WTC11 (cell line): Measurements from ENCODE around the gene DMXL2. TPM values are rescaled to one million over a fixed set of nuclear protein-coding genes. Genes with fewer than 3 reads are reported as not detected.

Experiments
- ATAC-seq: fragments of 200-7000 bp; cut with Tn5 transposase; 2 replicates; pipeline ENCODE4 v1.10.0; 2021; ENCODE audit warnings: mild to moderate bottlenecking, moderate library complexity
- CTCF ChIA-PET: fragments of 300-600 bp; sonication (Branson Sonifier 250); formaldehyde crosslinking; loops from one replicate; lab custom pipeline; 2021; ENCODE audit warnings: antibody characterized with exemption; lab: Charles Lee
- POLR2A ChIA-PET: fragments of 350-600 bp; sonication (Branson Sonifier 250); formaldehyde crosslinking; loops from one replicate; lab custom pipeline; 2021; ENCODE audit warnings: antibody characterized with exemption; lab: Charles Lee
- DNase-seq: peaks from one replicate; pipeline ENCODE4 v3.0.0; 2021; ENCODE audit warnings: low spot score
- H3K27ac Mint-ChIP-seq: 2 replicates; pipeline ENCODE4 v1.8.0; 2021; ENCODE audit warnings: mixed read lengths
- H3K27me3 Mint-ChIP-seq: 2 replicates; pipeline ENCODE4 v1.8.0; 2021; ENCODE audit warnings: low read depth, mild to moderate bottlenecking, moderate library complexity, mixed read lengths
- H3K36me3 Mint-ChIP-seq: 2 replicates; pipeline ENCODE4 v1.8.0; 2021; ENCODE audit warnings: mixed read lengths
- H3K4me1 Mint-ChIP-seq: 2 replicates; pipeline ENCODE4 v1.8.0; 2022; ENCODE audit warnings: mixed read lengths
- H3K4me3 Mint-ChIP-seq: 2 replicates; pipeline ENCODE4 v1.8.0; 2021; ENCODE audit warnings: mild to moderate bottlenecking, moderate library complexity, mixed read lengths
- H3K9me3 Mint-ChIP-seq: 2 replicates; pipeline ENCODE4 v1.8.0; 2021; ENCODE audit warnings: mixed read lengths
- ATF2 ChIP-seq: sonication (generic); formaldehyde crosslinking; IDR thresholded peaks from 2 replicates; pipeline ENCODE4 v1.8.1; 2022; ENCODE audit warnings: low read depth, missing genetic modification reagents, borderline replicate concordance
- CREM ChIP-seq: sonication (generic); formaldehyde crosslinking; IDR thresholded peaks from 2 replicates; pipeline ENCODE4 v1.8.1; 2022; ENCODE audit warnings: mild to moderate bottlenecking, missing genetic modification reagents, moderate library complexity
- ELF4 ChIP-seq: sonication (generic); formaldehyde crosslinking; IDR thresholded peaks from 2 replicates; pipeline ENCODE4 v1.8.1; 2022; ENCODE audit warnings: low read depth, mild to moderate bottlenecking, moderate library complexity, missing genetic modification reagents
- MXD4 ChIP-seq: fragments of 250-450 bp; sonication (Bioruptor Pico); IDR thresholded peaks from 2 replicates; pipeline ENCODE4 v1.8.0; 2021; ENCODE audit warnings: mild to moderate bottlenecking, moderate library complexity, borderline replicate concordance
- MYBL2 ChIP-seq: sonication (generic); formaldehyde crosslinking; IDR thresholded peaks from 2 replicates; pipeline ENCODE4 v1.8.1; 2023; ENCODE audit warnings: mild to moderate bottlenecking, moderate library complexity, missing genetic modification reagents
- NFE2L1 ChIP-seq: sonication (generic); formaldehyde crosslinking; IDR thresholded peaks from 2 replicates; pipeline ENCODE4 v1.8.1; 2023; ENCODE audit warnings: missing genetic modification reagents
- OVOL2 ChIP-seq: fragments of 250-450 bp; sonication (Bioruptor Pico); IDR thresholded peaks from 2 replicates; pipeline ENCODE4 v1.9.0; 2021; ENCODE audit warnings: mild to moderate bottlenecking, borderline replicate concordance
- SMAD3 ChIP-seq: sonication (generic); formaldehyde crosslinking; IDR thresholded peaks from 2 replicates; pipeline ENCODE4 v1.8.0; 2022; ENCODE audit warnings: missing genetic modification reagents, mild to moderate bottlenecking, borderline replicate concordance
- STAT6 ChIP-seq: sonication (generic); formaldehyde crosslinking; conservative IDR thresholded peaks from 2 replicates; pipeline ENCODE4 v1.8.1; 2023; ENCODE audit warnings: mild to moderate bottlenecking, low read depth, missing genetic modification reagents, moderate library complexity
- USF1 ChIP-seq: sonication (generic); formaldehyde crosslinking; IDR thresholded peaks from 2 replicates; pipeline ENCODE4 v1.8.0; 2022; ENCODE audit warnings: mild to moderate bottlenecking, missing genetic modification reagents
- ZBTB43 ChIP-seq: sonication (generic); formaldehyde crosslinking; IDR thresholded peaks from 2 replicates; pipeline ENCODE4 v1.8.1; 2023; ENCODE audit warnings: mild to moderate bottlenecking, missing genetic modification reagents
- ZNF512 ChIP-seq: sonication (generic); formaldehyde crosslinking; IDR thresholded peaks from 2 replicates; pipeline ENCODE4 v1.8.1; 2022; ENCODE audit warnings: missing genetic modification reagents, borderline replicate concordance
- total RNA-seq: library from RNA; stranded (reverse); gene quantifications from 3 replicates; pipeline ENCODE4 v1.2.3, GENCODE V29; 2021
- TF ChIP-seq, protein P1 (sequence below): fragments of 200-600 bp; IDR thresholded peaks from 2 replicates; pipeline ENCODE4 v1.8.0; 2022; ENCODE audit warnings: antibody characterized with exemption
- TF ChIP-seq, protein P2 (sequence below): fragments of 250-450 bp; sonication (Bioruptor Pico); IDR thresholded peaks from 2 replicates; pipeline ENCODE4 v1.9.0; 2021; ENCODE audit warnings: mild to moderate bottlenecking
- TF ChIP-seq, protein P3 (sequence below): sonication (generic); formaldehyde crosslinking; IDR thresholded peaks from 2 replicates; pipeline ENCODE4 v1.8.1; 2022; ENCODE audit warnings: mild to moderate bottlenecking, moderate library complexity, missing genetic modification reagents
- TF ChIP-seq, protein P4 (sequence below): fragments of 250-450 bp; sonication (Bioruptor Pico); IDR thresholded peaks from 2 replicates; pipeline ENCODE4 v1.9.0; 2021; ENCODE audit warnings: mild to moderate bottlenecking, borderline replicate concordance

Gene DMXL2
- total RNA-seq, 1 experiment from 2014 or later: 10.4 TPM

DNA sequence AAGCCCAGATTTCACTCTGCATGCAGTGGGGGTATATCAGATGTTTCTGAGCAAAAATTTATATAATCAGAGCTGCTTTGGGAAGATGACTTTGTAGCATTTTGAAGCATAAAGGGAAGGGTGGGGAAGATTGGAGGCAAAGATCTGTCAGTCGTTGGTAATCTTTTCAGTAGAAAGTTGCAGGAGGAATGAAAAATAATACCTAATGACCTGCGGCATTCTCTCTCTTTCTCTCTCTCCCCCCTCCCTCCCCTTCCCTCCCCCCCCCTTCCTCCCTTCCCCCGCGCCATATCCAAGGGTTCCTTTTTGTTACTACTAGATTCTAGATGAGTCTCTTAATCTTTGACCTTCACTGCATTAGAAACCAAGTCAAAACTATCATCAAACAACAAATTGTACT is 1.5 kb upstream of the DMXL2 start (continued):
- TF ChIP-seq, protein P1, sequence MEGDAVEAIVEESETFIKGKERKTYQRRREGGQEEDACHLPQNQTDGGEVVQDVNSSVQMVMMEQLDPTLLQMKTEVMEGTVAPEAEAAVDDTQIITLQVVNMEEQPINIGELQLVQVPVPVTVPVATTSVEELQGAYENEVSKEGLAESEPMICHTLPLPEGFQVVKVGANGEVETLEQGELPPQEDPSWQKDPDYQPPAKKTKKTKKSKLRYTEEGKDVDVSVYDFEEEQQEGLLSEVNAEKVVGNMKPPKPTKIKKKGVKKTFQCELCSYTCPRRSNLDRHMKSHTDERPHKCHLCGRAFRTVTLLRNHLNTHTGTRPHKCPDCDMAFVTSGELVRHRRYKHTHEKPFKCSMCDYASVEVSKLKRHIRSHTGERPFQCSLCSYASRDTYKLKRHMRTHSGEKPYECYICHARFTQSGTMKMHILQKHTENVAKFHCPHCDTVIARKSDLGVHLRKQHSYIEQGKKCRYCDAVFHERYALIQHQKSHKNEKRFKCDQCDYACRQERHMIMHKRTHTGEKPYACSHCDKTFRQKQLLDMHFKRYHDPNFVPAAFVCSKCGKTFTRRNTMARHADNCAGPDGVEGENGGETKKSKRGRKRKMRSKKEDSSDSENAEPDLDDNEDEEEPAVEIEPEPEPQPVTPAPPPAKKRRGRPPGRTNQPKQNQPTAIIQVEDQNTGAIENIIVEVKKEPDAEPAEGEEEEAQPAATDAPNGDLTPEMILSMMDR: no peak
- TF ChIP-seq NFE2L1 (CRISPR knock-in tag): no peak
- no peak for TF ChIP-seq ZBTB43
- TF ChIP-seq ATF2 (CRISPR knock-in tag): no peak
- no peak for TF ChIP-seq USF1 (CRISPR knock-in tag)
- no peak for TF ChIP-seq ZNF512
- TF ChIP-seq MYBL2 (CRISPR knock-in tag): no peak
- TF ChIP-seq, protein P2, sequence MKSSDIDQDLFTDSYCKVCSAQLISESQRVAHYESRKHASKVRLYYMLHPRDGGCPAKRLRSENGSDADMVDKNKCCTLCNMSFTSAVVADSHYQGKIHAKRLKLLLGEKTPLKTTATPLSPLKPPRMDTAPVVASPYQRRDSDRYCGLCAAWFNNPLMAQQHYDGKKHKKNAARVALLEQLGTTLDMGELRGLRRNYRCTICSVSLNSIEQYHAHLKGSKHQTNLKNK: no peak
- TF ChIP-seq, all 79 proteins: peak for 0

DNA sequence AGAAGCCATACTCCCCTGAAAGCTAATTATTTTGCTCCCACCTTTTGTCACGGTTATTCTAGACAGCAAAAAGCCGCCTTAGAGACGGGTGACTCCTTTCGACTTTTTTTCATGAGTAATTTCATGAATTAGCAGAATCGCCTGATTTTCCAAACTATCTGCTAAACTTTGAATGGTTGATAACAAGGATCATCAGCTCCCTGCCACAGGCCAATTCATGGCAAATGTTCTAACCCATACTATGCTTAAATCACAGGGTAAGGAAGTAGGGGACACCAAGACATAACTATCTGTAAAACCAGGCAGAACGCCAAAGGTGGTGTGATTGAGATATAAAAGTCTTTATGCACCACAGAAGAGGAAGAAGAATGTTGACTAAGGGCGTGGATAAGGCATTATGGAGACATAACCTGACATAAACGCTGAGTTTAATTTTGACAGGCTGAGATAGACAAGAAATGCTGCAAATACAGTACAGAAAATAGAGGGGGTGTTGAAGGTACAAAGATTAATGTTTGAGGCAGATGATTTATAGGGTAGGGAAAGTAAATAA is 891 bp upstream of the DMXL2 start:
- H3K4me3 Mint-ChIP-seq: peak overlapping the region; percentile 95
- ATAC-seq (no peak), DNase-seq (no peak)
- no peak overlapping the region for H3K27ac Mint-ChIP-seq
- H3K9me3 Mint-ChIP-seq: no peaks in the 10 kb centered on the region
- no peaks in the 10 kb centered on the region for H3K36me3 Mint-ChIP-seq
- H3K27me3 Mint-ChIP-seq: peaks cover 51% of the 10 kb centered on the region
- ChIA-PET CTCF (no interaction called here), POLR2A (interaction anchor here (1.3 kb wide), 1 partner anchor 32 kb away, joined by 3 read pairs; no protein-coding TSS in a partner anchor)
- H3K4me1 Mint-ChIP-seq: peaks cover 22% of the 10 kb centered on the region
- TF ChIP-seq MXD4 (no peak), OVOL2 (no peak), SMAD3 (CRISPR knock-in tag) (no peak), ELF4 (CRISPR knock-in tag) (no peak), CREM (CRISPR knock-in tag) (no peak), STAT6 (CRISPR knock-in tag) (no peak)
- TF ChIP-seq, protein P3, sequence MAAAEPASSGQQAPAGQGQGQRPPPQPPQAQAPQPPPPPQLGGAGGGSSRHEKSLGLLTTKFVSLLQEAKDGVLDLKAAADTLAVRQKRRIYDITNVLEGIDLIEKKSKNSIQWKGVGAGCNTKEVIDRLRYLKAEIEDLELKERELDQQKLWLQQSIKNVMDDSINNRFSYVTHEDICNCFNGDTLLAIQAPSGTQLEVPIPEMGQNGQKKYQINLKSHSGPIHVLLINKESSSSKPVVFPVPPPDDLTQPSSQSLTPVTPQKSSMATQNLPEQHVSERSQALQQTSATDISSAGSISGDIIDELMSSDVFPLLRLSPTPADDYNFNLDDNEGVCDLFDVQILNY: no peak
- TF ChIP-seq, protein P4, sequence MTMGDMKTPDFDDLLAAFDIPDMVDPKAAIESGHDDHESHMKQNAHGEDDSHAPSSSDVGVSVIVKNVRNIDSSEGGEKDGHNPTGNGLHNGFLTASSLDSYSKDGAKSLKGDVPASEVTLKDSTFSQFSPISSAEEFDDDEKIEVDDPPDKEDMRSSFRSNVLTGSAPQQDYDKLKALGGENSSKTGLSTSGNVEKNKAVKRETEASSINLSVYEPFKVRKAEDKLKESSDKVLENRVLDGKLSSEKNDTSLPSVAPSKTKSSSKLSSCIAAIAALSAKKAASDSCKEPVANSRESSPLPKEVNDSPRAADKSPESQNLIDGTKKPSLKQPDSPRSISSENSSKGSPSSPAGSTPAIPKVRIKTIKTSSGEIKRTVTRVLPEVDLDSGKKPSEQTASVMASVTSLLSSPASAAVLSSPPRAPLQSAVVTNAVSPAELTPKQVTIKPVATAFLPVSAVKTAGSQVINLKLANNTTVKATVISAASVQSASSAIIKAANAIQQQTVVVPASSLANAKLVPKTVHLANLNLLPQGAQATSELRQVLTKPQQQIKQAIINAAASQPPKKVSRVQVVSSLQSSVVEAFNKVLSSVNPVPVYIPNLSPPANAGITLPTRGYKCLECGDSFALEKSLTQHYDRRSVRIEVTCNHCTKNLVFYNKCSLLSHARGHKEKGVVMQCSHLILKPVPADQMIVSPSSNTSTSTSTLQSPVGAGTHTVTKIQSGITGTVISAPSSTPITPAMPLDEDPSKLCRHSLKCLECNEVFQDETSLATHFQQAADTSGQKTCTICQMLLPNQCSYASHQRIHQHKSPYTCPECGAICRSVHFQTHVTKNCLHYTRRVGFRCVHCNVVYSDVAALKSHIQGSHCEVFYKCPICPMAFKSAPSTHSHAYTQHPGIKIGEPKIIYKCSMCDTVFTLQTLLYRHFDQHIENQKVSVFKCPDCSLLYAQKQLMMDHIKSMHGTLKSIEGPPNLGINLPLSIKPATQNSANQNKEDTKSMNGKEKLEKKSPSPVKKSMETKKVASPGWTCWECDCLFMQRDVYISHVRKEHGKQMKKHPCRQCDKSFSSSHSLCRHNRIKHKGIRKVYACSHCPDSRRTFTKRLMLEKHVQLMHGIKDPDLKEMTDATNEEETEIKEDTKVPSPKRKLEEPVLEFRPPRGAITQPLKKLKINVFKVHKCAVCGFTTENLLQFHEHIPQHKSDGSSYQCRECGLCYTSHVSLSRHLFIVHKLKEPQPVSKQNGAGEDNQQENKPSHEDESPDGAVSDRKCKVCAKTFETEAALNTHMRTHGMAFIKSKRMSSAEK (CRISPR knock-in tag): no peak
